ENCODE measurements around the gene CSRP2.

- TF ChIP-seq CTCF (conservative IDR thresholded peaks at IDR 0.05; ENCODE audit: low read depth, low read length), result peak; percentile 79
- TF ChIP-seq EZH2 (IDR thresholded peaks at IDR 0.05; ENCODE audit: borderline replicate concordance, low read depth, low read length, poor library complexity, severe bottlenecking), result no peak
Observed at GRCh38 chr12:76927170-76927784, 48.5 kb upstream of the CSRP2 start.

Measured in A673 (cell line).